Measurements from ENCODE around the gene KRTAP10-8.
"Not testable (repeated sequence)": the region's sequence is repeated elsewhere in the genome, so short reads cannot be mapped to it uniquely, and the experiment has no call there.

KRTAP10-8 gene

GRCh38 chr21:44579833-44580144 is 32.1 kb upstream of the KRTAP10-8 start:
- no peak for DNase-seq

DNA sequence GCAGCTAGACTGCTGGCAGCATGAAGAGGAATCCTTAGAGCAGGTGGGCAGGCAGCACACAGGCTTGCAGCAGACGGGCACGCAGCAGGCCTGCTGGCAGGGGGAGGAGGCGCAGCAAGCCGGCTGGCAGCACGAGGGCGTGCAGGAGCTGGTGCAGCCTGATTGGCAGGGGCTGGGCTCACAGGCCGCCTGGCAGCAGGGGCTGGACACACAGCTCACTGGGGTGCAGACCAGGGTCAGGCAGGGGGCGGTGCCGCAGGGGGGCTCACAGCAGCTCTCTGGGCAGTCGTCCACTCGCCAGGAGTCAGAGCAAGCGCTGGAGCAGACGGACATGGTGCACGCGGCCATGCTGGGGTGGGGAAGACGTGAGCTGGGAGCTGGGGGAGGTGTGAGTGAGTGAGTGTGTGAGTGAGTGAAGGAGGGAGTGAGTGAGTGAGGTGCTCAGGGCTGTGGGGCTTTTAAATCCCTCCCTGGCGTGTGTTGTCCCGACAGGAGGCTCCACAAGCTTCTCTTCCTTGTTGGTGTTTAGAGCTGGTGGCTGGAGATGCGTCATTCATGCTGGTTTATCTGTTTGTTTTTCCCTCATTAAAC is 31.6 kb upstream of the KRTAP10-8 start, which contains the start of gene KRTAP10-5:
KRTAP10-5 (minus strand) TSS at position 374 of the 591 bp plus-strand sequence; CDS start at position 348, 26 bp downstream.
- DNase-seq: not testable (repeated sequence)

GRCh38 chr21:44581158-44581557 is 30.7 kb upstream of the KRTAP10-8 start:
- no peak for DNase-seq

DNA sequence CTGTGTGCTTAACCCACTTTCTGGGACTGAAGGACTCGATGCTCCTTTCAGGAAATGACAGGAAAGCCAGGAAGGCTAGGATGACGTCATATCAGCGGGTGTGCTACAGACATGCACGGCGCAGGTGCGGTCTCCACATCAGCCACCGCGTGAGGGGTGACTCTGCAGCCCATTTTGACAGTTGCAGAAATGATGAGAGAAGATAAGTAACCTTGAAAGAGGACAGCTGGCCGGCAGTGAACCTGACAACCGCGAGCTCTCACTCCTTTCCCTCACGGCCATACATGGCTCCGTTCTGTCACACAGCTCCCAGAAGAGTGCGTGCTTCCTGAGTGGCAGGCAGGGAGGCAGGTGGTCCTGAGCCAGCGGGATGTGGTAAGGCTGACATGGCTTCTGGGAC is 29.8 kb upstream of the KRTAP10-8 start:
- DNase-seq: no peak

DNA sequence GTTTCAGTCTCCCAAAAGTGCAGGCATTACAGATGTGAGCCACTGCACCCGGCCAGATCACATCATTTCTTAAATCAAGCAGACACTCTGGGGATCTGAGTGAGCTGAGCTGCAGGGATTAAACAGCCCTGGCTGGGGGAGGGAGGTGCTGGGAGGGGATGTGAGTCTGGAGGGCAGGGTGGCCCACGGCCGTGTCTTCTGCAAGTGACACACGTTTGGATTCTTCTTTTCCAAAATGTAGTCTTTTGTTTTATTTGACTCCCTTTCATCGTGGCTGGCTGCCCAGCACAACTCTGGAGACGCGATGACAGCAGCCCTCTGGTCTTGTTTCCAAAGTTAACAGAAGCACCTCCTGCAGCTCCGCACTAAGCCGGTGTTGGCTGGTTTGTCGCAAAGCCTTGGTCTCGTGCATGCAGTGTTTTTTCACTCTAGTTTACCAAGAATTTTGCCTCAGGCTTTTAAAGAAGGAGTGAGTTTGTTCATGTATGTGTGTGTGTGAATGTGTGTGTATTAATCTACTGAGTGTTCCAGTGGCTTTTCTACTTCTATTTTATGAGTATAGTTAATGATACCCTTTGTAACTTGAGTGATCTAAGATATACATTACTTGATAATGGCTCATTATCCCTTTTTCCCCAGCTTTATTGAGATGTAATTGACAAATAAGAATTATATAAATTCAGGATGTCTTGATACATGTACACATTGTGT is 28.6 kb upstream of the KRTAP10-8 start:
- DNase-seq: no peak

DNA sequence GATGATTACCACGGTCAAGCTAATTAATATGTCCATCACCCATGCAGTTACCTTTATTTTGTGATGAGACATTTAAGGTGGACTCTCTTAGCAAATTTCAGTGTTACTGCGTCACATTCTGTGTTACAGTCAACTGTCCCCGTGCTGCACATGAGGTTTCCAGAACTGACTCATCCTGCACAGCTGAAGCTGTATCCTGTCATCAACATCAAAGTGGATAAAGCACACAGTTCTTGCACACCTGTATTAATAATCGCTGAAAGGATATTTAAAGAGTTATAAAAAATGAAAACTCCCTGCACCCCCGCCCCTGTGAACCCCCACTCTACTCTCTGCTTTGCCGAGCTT is 28.1 kb upstream of the KRTAP10-8 start:
- peak in 1 of 2 experiments; percentile 50 for DNase-seq

DNA sequence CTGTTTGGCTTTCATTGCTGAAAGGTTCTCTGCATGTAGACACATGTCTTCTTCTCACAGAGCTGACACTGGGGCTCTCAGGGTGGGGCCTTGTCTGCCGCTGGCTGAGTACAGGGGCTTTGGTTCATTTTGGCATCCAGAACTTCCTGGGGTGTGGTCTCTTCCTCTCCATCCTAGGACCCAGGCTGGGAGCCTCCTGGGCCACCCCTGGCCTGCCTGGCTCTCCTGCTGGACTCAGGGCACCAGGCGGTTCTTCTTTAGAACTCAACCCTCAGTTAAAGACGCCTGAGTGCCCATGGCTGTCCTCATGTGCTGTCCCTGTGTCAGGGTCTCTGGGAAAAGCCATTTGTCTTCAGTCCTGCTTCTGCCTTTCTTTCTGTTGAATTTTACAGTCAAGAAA is 26.0 kb upstream of the KRTAP10-8 start:
- no peak for DNase-seq

DNA sequence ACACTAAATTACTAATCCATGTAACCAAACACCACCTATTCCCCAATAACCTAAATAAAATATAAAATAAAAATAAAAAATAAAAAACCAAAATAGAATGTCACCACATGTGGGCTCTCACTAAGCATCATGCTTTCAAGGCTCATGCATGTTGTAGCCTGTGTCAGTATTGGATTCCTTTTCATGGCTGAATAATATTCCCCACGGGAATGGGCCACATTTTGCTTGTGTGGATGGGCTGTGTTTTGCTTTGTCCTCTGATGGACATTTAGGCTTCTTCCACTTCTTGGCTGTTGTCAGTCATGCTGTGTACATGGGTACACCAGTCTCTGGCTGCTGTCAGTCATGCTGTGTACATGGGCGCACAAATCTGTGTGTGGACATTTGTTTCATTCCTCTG is 22.8 kb upstream of the KRTAP10-8 start:
- DNase-seq: no peak

- no peak for DNase-seq
Observed at GRCh38 chr21:44589586-44590305, 22.1 kb upstream of the KRTAP10-8 start.

DNA sequence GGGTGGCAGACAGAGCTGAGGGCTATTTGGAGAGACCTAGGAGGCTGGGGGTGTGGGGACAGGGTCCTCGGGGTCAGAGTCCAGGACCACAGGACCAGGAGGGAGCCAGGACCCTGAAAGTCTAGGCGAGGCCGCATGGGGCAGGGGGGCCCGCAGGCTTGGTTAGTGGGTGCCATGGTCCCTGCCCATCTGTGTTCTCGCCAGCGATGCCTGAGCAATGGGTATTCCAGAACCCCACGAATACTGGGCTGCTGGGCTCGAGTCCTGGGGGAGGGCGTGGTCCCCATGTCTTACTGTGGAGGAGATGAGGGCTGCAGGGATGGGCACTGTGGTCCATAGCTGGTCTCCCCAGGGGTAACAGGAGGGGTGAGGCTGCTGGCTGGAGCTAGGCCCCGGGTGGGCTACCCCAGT is 21.6 kb upstream of the KRTAP10-8 start:
- no peak for DNase-seq

DNA sequence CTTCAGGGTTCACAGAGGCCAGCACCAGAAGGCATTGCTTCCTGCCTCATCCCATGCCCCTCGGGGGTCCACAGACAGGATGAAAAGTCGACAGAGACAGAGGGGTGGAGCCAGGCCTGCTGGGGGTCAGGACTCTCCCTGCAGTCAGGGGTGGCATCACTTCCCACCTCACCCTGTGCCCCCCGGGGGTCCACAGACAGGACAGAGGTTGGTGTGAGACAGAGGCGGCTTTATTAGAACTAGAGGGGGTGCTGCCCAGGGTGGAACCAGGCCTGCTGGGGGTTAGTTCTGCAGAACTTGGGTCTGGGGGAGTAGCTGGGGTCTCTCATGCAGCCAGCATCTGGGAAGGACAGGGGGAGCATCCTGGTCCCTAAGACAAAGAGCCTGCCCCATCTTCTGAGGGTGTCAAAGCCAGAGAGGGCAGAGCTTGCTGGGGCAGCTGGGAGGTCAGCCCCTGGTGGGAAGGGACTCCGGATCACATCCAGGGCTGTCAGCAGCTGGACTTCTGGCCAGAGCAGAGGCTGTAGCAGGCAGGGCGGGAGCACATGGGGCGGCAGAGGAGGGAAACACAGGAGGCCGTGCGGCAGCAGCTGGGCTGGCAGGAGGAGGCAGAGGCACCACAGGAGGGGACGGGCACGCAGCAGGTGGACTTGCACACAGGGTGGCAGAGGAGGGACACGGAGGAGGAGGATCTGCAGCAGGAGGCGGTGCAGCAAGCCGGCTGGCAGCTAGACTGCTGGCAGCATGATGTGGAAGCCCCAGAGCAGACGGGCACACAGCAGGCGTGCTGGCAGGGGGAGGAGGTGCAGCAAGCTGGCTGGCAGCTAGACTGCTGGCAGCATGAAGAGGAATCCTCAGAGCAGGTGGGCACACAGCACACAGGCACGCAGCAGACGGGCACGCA is 20.7 kb upstream of the KRTAP10-8 start:
- not testable (repeated sequence) for DNase-seq

DNA sequence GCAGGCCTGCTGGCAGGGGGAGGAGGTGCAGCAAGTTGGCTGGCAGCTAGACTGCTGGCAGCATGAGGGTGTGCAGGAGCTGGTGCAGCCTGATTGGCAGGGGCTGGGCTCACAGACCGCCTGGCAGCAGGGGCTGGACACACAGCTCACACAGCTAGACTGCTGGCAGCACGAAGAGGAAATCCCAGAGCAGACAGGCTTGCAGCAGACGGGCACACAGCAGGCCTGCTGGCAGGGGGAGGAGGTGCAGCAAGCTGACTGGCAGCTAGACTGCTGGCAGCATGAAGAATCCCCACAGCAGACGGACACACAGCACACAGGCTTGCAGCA is 20.1 kb upstream of the KRTAP10-8 start:
- DNase-seq: not testable (repeated sequence)

DNA sequence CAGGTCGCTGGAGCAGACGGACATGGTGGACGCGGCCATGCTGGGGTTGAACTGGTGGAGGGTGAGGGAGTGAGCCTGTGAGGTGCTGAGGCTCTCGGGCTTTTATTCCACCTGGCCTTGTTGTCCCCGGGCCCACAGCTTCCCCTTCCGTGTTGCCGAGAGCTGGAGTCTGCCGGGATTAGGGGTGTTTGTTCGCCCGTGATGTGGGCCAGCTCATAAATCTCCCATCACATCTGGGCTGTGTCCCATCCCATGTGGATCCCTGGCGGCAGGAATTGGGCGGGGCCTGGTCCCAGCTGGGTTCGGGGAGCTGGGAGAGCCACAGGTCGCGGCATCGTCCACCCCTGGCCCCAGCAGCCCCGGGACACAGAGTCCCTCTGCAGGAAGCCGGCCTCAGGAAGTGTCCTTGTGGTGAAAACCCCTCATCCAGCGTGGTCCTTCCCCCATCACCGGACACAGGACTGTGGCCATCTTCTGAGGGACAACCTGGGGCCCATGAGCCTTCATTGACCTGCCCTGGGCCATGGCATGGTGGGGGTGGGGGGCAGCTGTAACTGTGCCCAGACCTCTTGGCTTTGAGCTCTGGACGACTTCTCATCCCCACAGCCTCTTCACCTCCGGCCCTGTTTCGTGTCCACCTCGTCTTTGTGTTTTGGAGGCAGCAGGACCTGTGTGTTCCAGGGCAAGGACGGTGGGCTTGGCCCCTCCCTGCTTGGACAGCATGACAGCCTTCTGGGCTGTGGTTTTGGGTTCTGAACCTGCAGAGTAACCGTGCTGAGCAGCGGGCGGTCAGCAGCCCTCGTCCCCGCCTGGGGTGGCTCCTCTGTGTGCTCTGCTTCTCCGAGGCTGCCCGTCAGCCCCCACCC is 19.2 kb upstream of the KRTAP10-8 start, which contains the start of gene KRTAP10-6:
KRTAP10-6 (minus strand) TSS at position 60 of the 866 bp plus-strand sequence; CDS start at position 39, 21 bp downstream.
- no peak for DNase-seq

DNA sequence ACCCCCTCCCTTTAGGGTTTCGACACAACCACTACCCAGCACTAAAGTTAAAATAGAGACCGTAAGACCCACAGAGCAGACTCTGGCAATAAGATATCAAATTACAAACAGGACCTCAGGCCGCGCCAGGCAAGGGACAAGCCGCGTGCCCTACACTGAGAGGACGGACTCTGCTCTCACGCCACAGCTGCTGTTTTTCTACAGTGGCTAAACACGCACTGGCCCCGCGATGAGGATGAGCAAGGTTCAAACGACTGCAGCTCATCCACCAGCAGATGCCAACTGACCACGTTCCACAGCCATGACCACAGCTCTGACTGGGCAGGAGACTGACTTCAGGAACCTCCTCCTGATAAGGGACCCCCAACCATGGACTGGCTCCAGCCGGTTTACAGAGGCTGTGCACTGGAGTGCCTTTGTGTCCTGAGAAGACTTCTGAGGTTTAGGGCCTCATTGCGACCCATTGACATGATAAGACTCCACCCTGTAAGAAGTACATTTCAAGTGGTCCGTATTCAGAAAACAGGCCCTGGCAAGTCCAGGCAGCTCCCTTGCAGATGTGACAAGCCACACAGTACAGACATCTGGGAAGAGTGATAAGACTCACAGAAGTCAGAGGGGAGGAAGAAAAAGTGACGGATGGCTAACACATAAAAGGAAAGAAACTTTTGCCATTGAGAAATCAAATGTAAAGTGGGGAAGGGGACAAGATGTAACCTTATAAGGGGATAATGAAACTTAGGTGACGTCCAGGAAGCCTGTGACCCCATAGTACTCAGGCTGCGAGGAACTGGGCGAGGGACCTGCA is 18.1 kb upstream of the KRTAP10-8 start:
- DNase-seq: no peak

- no peak for DNase-seq
Observed at GRCh38 chr21:44594406-44594916, 17.4 kb upstream of the KRTAP10-8 start.

GRCh38 chr21:44595524-44595923 is 16.4 kb upstream of the KRTAP10-8 start:
- DNase-seq: no peak

- DNase-seq: no peak
Observed at GRCh38 chr21:44596068-44596725, 15.7 kb upstream of the KRTAP10-8 start.

- no peak for DNase-seq
Observed at GRCh38 chr21:44598061-44598460, 13.8 kb upstream of the KRTAP10-8 start.

DNA sequence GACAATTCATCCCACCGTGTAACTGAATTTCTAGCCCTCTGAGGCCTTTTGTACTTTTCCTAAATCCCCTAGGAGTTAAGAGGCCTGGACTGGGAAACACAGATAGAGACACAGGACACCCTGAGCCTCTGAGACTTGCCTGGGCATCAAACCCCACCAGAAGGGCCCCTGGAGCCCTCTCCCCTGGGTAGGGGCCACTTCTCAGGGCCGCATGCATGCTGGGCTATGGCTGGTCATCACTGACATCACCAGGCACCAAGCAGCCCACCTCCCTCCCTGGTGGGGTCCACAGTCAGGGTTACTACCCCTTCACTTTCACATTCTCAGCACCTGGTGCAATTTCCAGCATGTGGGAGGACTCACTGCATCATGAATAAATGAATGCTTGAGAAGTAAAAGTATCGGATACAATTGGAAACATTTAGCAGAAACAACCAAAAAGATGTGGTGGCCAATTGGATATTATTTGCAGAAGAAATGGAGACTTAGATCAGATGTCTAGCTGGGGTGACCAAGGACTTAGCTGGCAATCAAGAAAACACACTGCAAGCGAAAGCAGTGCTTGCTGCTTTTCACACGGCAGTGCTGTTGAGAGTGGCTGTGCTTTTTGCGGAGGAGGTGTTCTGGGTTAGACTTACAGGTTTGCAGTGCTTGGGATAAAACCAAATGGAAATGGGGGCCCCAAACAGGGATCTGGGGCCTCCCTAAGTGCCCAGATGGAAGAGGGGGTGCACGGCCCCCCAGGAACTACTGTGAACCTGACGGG is 12.4 kb upstream of the KRTAP10-8 start:
- DNase-seq: no peak
